HG02852 (cell line): ENCODE data around the gene GPT2.

ENCODE experiments used
- ATAC-seq: cut with Tn5 transposase; IDR thresholded peaks from one replicate; pipeline ENCODE4 v1.9.1; 2021; ENCODE audit warnings: mild to moderate bottlenecking, moderate library complexity; ENCODE audit not compliant: unreplicated experiment

Gene GPT2

DNA sequence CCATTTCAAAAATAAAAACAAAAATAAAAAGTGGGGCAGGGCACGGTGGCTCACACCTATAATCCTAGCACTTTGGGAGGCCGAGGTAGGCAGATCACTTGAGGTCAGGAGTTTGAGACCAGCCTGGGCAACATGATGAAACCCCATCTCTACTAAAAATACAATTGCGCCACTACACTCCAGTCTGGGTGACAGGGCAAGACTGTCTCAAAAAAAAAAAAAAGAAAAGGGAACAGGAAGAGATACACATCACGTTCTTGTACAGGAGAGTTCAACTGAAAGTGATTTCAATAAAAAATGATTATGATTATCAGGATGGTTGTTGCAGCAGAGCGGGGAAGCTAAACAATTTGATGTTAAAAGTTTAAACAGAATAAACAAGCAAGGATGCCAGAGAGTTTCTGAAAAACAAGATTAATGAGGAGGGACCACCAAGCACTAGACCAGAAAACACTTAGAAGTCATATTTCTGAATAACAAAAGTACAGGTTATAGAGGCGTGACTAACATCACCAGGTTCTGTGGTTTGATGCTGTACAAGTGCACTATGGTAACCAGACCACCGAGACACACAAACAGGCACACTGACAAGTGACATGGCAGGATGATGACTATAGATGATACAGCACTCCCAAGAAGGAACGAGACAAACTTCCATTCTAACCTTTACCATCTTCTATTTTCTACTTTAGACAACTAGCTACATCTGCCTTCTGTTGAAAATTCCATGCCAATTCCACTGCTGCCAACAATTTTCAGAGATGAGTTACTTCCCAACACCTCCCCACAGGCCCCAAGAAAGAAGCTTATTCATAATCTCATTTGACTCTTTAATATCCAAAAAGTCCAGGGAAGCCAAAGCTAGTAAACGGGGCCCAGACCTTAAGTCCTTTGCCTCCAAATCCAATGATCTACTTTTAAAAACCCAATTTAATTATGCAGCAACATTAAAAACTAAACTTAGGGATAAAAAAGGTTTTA is 77.5 kb downstream of the GPT2 start:
- no peak for ATAC-seq

DNA sequence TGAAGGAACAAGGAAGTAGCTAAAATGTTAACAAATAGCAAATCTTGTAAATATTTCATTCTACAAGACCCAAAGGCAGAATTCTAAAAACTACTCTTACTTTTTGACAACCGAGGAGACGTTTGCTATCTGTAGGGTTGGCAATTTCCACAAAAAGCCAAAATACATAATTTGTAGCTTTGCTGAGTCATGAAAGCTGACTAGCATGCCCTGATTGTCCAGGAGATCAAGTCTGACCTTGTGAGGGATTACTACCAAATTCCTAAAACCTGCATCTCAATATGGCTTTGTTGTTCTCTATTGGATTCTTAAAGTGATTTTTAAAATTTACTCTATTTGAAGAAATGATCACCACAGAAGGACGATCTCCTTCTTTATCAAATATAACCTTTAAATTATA is 78.5 kb downstream of the GPT2 start:
- no peak for ATAC-seq

DNA sequence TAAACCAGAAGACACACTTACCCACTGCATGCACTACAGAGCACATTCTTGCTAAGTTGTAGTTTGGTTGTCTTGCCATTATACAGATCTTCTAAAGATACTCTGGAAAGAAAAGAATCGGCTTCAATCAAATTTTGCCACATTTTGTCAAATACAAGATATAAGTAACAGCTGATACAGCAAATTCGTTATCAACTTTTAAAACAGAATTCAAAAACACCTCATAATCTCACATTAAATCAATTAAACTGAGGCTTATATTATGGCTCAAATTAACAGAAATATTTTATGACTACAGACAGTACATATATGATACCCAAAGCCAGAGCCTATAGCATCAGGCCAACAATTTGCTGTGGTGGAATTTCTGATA is 83.9 kb downstream of the GPT2 start:
- ATAC-seq = no peak

DNA sequence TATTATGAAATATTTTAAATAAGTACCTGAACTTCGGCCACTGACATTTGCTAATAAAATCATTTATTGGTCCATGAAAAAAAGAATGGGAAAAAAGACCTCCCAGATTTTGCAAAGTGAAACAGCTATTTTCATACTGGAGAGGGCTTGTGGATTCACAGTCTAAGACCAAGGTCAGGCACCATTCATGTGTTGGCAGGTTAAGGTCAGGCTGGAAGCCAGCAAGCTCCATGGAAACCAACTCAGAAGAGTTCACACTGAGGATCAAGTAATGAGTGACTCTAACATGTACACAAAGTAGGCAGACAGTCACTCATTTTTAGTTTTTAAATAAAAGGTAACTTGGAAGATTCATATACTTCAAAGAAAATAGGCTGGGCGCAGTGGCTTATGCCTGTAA is 85.9 kb downstream of the GPT2 start:
- ATAC-seq = no peak

DNA sequence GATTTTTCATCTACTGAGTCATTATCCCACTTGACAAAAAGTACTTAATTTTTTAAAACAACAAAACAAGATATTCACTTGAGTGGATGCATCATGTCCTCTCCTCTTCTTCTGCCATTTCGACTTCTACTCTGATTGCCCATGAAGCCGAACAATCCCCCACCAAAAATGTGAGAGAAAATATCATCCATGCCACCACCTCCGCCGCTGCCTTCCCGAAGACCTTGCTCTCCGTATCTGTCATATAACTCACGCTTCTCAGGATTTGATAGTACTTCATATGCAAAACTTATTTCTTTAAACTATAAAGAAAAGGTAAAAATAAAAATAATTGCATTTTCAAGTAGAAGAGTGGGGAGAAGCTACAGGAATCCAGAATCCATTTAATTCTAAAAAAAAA is 87.1 kb downstream of the GPT2 start:
- no peak for ATAC-seq

DNA sequence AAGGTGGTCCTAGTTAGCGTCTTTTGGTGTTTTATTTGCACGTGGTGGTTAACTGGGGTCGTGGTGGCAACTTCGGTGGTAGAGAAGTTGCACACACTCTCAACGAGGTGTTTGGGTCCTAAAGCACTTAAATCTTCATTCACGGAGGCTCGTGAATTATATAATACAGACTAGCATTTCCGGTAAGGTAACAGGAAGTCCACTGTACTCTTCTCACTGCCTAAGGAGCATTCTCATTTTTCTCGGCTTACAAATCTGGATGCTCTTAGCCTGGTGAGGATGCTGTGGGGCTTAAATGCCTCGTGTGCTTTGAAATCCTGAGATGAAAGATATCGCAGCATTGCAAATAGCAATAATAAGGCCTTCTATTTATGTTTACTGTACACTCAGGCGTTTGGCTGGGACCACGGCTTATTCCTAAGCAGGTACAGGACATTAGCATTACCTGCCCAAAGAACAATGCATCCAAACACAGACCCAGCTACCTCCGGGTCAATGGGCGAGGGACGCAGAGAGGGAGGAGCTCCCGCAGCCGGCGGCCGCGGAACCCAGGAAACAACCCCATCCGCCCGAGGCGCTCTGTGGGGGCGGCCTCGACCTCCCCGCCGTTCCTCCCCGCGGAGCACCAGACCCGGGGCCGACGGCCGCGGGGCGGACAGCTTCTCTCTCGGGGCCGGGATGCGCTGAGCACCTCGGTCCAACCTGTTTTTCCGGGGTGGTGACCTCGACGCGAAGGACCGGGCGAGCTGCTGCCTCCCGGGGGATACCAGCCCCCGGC is 88.5 kb downstream of the GPT2 start:
- peak; percentile 58 for ATAC-seq

DNA sequence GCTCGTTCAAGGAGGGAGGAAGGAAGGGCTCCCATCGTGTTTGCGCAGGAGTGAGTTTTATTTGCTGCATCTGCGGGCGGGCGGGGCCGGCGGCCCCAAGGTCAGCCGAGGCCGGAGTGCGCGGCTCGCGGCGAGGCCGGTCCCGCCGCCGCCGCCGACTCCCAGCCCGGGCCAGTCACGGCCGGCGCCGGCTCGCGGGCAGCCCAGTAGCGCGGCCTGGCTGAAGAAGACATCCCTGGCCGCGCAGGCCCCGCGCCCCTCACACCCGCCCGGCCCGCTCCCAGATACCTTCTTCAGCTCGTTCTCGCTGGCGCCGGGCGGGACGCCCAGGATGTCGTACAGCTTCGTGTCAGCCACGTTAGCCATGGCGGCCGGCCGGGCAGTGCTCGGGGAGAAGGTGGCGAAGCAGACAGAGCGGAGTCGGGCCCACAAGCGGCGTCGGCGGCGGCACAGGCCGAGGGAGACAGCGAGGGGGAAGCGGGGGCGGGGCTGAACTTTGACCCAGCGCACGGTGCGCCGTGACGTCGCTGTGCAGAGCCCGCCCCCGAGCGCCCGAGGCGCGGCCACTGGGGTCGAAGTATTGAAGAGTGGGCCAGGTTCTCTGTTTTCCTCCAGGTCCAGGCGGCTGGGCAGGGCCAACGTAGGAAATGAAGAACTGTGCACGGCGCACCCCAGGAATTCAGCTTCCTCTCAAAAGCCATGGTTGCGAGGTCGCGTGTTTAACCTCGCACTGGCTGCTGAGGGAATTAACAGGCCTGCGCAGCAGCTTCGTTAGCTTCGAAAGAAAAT is 89.2 kb downstream of the GPT2 start, which contains the start of gene DNAJA2:
DNAJA2 (minus strand) TSS at position 468 of the 789 bp plus-strand sequence; CDS start at position 366, 102 bp downstream.
- ATAC-seq = peak; percentile 86

DNA sequence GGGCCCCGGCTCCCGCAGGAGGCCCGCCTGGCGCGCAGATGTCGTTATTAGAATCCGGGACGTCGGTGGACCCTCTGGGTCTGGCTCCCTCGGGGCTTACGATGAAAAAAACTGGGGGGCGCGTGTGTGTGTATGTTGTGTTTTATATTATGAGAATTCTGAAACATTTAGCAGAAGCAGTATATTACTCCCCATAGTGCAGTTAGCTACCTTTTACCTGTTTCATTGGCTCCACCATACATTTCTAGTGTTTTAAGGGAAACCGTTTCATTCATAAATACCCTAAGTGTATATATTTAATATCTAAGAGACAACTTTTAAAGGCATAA is 89.8 kb downstream of the GPT2 start:
- no peak for ATAC-seq

DNA sequence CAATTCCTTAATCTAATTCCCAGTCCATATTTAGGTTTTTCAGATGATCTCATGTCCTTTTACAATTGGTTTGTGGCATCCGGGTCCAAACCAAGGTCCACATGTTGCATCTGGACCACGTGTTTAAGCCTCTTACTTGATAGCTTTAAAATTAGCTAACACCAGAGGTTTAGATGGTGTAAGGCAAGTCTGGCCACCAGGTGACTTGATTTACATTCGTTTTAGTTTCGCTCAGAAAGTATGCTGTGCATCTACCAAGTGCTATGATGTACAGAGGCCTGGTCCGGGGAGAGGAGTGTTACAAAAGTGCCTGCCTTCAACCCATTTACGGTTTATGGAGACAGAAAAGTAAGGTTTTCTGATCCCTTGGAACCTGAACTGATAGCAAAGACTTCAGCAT is 90.2 kb downstream of the GPT2 start:
- no peak for ATAC-seq

DNA sequence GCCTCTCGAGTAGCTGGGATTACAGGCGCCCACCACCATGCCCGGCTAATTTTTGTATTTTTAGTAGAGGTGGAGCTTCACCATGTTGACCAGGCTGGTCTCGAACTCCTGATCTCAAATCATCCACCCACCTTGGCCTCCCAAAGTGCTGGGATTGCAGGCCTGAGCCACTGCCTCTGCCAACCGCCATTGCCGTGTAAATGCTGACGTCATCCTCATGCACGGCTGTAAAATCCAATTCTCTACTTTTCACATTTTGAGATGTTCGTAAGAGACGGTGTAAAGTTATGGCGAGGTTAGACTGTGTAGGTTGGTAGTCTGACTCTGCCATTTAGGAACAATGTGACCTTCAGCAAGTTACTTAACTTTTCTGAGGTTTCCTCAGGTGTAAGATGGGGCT is 91.0 kb downstream of the GPT2 start:
- ATAC-seq = no peak

DNA sequence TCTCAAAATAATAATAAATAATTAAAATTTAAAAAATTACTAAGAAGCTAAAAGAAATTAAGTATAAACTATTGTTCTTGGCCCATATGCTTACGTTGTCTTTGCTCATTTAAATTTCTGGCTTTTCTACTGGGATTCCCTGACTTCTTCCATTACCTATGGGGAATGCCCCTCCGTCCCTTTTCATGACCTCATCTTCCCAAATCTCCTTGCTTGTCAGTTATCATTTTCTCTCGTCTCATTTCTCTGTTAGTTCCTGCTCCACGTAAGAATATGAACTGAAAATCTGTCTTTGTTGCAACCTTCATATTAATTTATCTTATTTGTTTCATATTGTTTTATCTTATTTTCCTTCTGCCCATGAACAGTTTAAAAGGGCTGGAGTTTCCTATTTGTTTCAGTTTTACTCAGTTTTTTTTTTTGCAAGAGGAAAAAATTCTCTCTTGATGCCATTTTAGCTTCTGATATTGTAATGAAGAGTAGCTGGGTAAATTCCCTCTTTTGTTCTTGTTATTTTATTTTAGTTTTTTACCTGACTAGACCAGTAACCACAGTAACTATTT is 91.8 kb downstream of the GPT2 start:
- no peak for ATAC-seq

DNA sequence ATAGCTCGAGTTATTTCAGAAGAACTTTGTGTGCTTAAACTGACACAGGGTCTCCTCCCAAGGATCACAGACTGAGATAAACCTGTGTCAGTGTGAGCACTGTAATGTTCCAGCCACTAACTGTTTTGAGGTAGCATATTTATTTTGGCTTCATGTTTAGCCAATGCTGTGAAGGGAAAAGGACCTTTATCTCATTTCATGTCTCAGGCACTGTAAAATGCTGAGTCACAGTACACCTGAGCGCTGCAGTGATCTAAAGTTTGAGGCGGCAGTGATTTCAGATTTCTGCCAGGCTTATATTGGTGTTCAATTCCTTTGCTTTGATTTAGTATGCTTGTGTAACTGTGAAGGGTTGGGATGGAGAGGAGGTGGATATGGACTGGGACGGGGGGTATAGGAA is 92.4 kb downstream of the GPT2 start:
- no peak for ATAC-seq
